HEK293T (cell line): ENCODE measurements around the gene KNSTRN.

Source experiments
- CTCF ChIA-PET: fragments of 350-600 bp; formaldehyde crosslinking; extraction: SDS; loops from one replicate; lab custom pipeline; 2021; ENCODE audit warnings: antibody characterized with exemption, inconsistent platforms; lab: Yijun Ruan, JAX
- POLR2A ChIA-PET: fragments of 350-600 bp; formaldehyde crosslinking; extraction: SDS; loops from one replicate; lab custom pipeline; 2020; ENCODE audit warnings: antibody characterized with exemption, inconsistent platforms; lab: Yijun Ruan, JAX
- DNase-seq: peaks from one replicate; pipeline ENCODE4 v3.0.0; 2012; ENCODE audit warnings: mixed read lengths; ENCODE audit errors: extremely low spot score
- ARNT ChIP-seq: fragments of 450-650 bp; IDR thresholded peaks from 2 replicates; pipeline ENCODE4 v1.6.1; 2017; ENCODE audit warnings: mild to moderate bottlenecking
- BHLHE40 ChIP-seq: fragments of 450-650 bp; IDR thresholded peaks from 2 replicates; pipeline ENCODE4 v1.6.1; 2016; ENCODE audit warnings: mild to moderate bottlenecking, moderate library complexity, borderline replicate concordance
- CTBP1 ChIP-seq: fragments of 450-650 bp; IDR thresholded peaks from 2 replicates; pipeline ENCODE4 v1.6.1; 2016; ENCODE audit warnings: borderline replicate concordance
- ELF4 ChIP-seq: fragments of 450-650 bp; IDR thresholded peaks from 2 replicates; pipeline ENCODE4 v1.6.1; 2017; ENCODE audit warnings: antibody characterized with exemption
- FOXA1 ChIP-seq: fragments of 450-650 bp; IDR thresholded peaks from 2 replicates; pipeline ENCODE4 v1.6.1; 2016; ENCODE audit warnings: mild to moderate bottlenecking
- FOXK2 ChIP-seq: fragments of 450-650 bp; IDR thresholded peaks from 2 replicates; pipeline ENCODE4 v1.6.1; 2016; ENCODE audit warnings: mild to moderate bottlenecking
- FOXM1 ChIP-seq: fragments of 450-650 bp; IDR thresholded peaks from 2 replicates; pipeline ENCODE4 v1.6.1; 2017; ENCODE audit warnings: mild to moderate bottlenecking, borderline replicate concordance
- HDGF ChIP-seq: fragments of 450-650 bp; IDR thresholded peaks from 2 replicates; pipeline ENCODE4 v1.6.1; 2017; ENCODE audit warnings: antibody characterized with exemption, borderline replicate concordance
- L3MBTL2 ChIP-seq: fragments of 450-650 bp; conservative IDR thresholded peaks from 2 replicates; pipeline ENCODE4 v1.6.1; 2016; ENCODE audit warnings: mild to moderate bottlenecking
- LEF1 ChIP-seq: fragments of 450-650 bp; IDR thresholded peaks from 2 replicates; pipeline ENCODE4 v1.6.1; 2017; ENCODE audit warnings: mild to moderate bottlenecking, borderline replicate concordance
- NFRKB ChIP-seq: fragments of 450-650 bp; IDR thresholded peaks from 2 replicates; pipeline ENCODE4 v1.6.1; 2016; ENCODE audit warnings: mild to moderate bottlenecking, moderate library complexity
- SP1 ChIP-seq: fragments of 450-650 bp; IDR thresholded peaks from 2 replicates; pipeline ENCODE4 v1.6.1; 2017
- SUZ12 ChIP-seq: fragments of 450-650 bp; IDR thresholded peaks from 2 replicates; pipeline ENCODE4 v1.6.1; 2016; ENCODE audit warnings: mild to moderate bottlenecking
- TARDBP ChIP-seq: fragments of 450-650 bp; IDR thresholded peaks from 2 replicates; pipeline ENCODE4 v1.6.1; 2016
- ZNF384 ChIP-seq: fragments of 450-650 bp; IDR thresholded peaks from 2 replicates; pipeline ENCODE4 v1.6.1; 2016
- TF ChIP-seq, protein P1 (sequence below): fragments of 450-650 bp; IDR thresholded peaks from 2 replicates; pipeline ENCODE4 v1.6.1; 2016

The KNSTRN gene

DNA sequence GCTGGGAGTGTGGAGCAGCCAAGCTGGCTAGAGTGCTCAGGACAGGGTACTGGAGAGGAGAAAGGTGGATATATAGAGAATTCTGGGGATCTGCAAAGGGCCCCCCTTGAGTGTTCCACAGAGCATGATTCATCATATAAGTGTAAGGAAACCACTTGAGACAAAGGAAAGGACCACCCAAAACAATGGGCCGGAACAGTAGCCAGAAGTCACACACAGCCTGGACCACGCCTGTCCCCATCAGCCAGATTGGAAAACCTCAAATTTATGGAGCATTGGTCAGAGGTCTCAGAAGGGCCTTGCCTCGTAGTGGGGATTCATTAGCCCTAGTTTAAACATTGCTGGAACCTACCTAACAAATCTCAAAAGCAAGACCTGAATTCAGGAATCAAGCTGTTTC, 4.9 kb upstream of the KNSTRN start:
- ChIA-PET POLR2A (no interaction called here), CTCF (no interaction called here)
- DNase-seq = no peak
- TF ChIP-seq TARDBP (no peak), LEF1 (no peak), L3MBTL2 (no peak)

DNA sequence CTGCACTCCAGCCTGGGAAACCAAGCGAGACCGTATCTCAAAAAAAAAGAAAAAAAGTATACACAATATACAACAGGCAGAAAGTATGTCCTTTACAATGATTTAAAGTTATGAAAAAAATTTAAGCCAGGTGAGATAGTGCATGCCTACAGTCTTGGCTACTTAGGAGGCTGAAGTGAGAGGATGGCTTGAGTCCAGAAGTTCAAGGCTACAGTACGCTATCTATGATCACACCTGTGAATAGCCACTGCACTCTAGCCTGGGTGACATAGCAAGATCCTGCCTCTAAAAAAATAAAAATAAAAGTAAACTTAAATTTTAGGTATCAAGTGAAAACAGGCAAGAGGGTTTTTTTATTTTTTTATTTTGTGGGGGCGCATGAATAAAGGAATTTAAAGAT, 3.1 kb upstream of the KNSTRN start:
- TF ChIP-seq, protein P1, sequence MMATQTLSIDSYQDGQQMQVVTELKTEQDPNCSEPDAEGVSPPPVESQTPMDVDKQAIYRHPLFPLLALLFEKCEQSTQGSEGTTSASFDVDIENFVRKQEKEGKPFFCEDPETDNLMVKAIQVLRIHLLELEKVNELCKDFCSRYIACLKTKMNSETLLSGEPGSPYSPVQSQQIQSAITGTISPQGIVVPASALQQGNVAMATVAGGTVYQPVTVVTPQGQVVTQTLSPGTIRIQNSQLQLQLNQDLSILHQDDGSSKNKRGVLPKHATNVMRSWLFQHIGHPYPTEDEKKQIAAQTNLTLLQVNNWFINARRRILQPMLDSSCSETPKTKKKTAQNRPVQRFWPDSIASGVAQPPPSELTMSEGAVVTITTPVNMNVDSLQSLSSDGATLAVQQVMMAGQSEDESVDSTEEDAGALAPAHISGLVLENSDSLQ = no peak
- no peak for TF ChIP-seq LEF1
- no peak for TF ChIP-seq FOXK2
- no peak for TF ChIP-seq NFRKB
- TF ChIP-seq FOXM1 = no peak
- TF ChIP-seq SP1 = no peak
- TF ChIP-seq SUZ12 = no peak
- TF ChIP-seq ARNT = no peak
- no peak for TF ChIP-seq TARDBP
- no peak for TF ChIP-seq ELF4
- TF ChIP-seq BHLHE40 = no peak
- no peak for TF ChIP-seq FOXA1
- CTCF ChIA-PET = no interaction called here
- POLR2A ChIA-PET = no interaction called here
- no peak for DNase-seq

DNA sequence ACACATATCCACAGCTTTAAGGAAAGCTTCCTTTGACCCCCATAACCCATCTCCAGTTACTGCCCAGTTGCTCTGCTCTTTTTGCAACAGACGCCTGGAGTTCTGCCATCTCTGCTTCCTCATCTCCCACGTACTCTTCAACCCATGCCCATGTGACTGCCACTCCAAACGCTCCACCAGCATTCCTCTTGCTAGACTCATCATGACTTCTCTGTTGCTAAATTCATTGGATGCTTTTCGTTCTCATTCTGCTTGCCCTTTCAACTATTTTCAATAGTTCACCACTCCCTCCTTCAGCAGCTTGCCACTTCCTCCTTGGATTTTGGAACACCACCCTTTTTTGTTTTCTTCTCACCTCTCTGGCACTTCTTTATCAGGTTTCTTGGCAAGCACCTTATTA, 2.7 kb upstream of the KNSTRN start:
- ChIA-PET POLR2A (no interaction called here), CTCF (no interaction called here)
- TF ChIP-seq FOXK2 = no peak
- no peak for TF ChIP-seq LEF1
- TF ChIP-seq FOXA1 = no peak
- no peak for TF ChIP-seq ZNF384
- TF ChIP-seq, protein P1 = no peak
- TF ChIP-seq ELF4 = no peak
- no peak for TF ChIP-seq SP1
- no peak for TF ChIP-seq L3MBTL2
- no peak for TF ChIP-seq FOXM1
- no peak for TF ChIP-seq TARDBP
- no peak for TF ChIP-seq SUZ12
- TF ChIP-seq NFRKB = no peak
- no peak for DNase-seq

DNA sequence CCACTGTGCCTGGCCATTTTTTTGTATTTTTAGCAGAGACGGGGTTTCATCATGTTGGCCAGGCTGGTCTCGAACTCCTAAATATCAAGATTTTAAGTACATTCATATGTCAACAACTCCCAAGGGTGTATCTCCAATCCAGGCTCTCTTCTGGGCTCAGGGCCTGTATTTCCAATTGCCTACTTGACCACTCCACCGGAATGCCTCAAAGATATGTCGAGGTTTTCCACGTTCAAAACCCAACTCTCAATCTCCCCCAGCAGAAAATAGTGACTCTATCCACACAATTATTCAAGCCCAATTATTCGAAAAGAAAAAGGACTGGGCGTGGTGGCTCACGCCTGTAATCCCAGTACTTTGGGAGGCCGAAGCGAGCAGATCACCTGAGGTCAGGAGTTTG, 1.9 kb upstream of the KNSTRN start:
- ChIA-PET CTCF (no interaction called here), POLR2A (no interaction called here)
- DNase-seq = no peak
- TF ChIP-seq L3MBTL2 = no peak
- TF ChIP-seq, protein P1 = no peak
- no peak for TF ChIP-seq FOXM1

DNA sequence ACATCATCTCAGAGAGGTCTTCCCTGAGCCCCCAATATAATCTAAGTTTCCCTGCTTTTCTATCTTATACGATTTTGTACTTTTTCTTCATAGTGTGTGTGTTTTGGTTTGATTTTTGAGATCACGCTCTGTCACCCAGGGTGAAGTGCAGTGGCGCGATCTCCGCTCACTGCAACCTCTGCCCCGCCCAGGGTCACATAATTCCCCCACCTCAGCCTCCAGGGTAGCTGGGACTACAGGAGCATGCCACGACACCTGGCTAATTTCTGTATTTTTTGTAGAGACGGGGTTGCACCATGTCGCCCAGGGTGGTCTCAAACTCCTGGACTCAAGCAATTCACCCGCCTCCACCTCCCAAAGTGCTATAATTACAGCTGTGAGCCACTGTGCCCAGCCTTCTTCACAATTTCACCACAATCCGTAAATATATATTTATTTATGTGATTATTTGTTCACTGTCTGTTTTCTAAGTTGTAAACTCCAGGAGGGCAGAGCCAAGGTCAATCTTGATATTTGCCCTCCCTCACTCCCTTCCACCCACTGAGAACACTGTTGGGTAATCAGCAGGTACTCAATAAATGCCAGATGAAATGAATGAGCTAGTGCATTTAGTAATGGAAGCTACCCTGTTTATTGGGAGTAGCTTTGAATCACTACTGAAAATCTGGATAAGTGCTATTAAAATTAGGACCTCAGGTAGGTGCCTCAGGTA, 547 bp upstream of the KNSTRN start:
- no peak for DNase-seq
- ChIA-PET CTCF (interaction anchor here (0.6 kb wide), 1 partner anchor 35 kb away, joined by 4 read pairs; no protein-coding TSS in a partner anchor), POLR2A (interaction anchor here (1.1 to 1.8 kb wide), 6 partner anchors 10 to 57 kb away, joined by 3 to 9 read pairs (median 5); partner anchors contain the start of genes DISP2 and IVD)
- TF ChIP-seq, protein P1 = no peak
- TF ChIP-seq ZNF384 (no peak), BHLHE40 (no peak), CTBP1 (no peak), L3MBTL2 (no peak), FOXM1 (no peak), ARNT (no peak), LEF1 (no peak), HDGF (no peak), FOXA1 (no peak), SUZ12 (no peak), ELF4 (no peak), SP1 (no peak), NFRKB (no peak), TARDBP (no peak), FOXK2 (no peak)

DNA sequence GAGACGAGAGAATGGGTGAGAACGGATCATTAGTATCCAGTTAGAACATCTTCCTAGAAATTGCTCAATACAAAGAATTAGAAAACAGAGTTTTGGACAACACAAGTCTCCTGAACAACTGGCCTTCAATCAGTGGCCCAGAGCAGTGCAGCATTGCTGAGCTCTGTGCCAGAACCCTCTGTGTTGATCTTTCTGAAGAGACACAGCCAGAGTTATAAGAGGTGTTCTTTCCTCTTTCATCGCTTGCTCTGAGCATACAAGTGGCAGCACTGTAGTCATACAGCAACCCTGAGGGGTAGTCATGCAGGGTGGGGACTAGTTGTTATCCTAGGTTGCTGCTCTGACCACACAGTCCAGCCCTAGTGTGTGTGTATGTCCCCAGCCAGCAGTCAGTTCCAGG, 4.0 kb downstream of the KNSTRN start:
- POLR2A ChIA-PET = interaction anchor here (1.1 to 1.6 kb wide), 2 partner anchors 11 to 19 kb away, joined by 3 to 5 read pairs; partner anchors contain the start of gene IVD
- DNase-seq = no peak
- TF ChIP-seq SUZ12 (no peak), SP1 (no peak), NFRKB (no peak), FOXA1 (no peak), L3MBTL2 (no peak), ELF4 (no peak), HDGF (no peak), CTBP1 (no peak), TARDBP (no peak), FOXM1 (no peak), LEF1 (no peak), ZNF384 (no peak), ARNT (no peak), BHLHE40 (no peak)
- TF ChIP-seq, protein P1 = no peak
- CTCF ChIA-PET = interaction anchor here (1.1 kb wide), 1 partner anchor 9 kb away, joined by 3 read pairs; no protein-coding TSS in a partner anchor
